ENCODE measurements around the gene PNLIPRP3.

DNA sequence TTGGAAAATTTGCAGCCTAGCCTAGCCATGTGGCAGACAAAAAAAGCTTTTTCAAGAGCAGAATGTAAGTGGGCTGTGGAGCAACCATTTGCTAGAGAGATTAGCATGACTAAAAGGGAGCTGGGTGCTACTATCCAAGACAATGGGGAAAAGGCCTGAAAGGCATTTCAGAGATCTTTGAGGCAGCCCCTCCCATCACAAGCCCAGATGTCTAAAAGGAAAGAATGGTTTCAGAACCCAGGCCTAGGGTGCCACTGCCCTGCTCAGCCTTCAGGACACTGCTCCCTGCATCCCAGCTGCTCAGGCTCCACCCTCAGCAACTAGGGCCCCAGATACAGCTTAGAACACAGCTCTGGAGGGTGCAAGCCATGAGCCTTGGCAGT is 24.7 kb downstream of the PNLIPRP3 start:
- TF ChIP-seq NFRKB (IDR thresholded peaks at IDR 0.05; ENCODE audit: low read depth): no peak
- TF ChIP-seq RAD21 (CRISPR knock-in tag; conservative IDR thresholded peaks at IDR 0.05 in 1 of 2, IDR thresholded peaks at IDR 0.05 in 1 of 2): no peak

Measured in K562 (cell line).